Fibroblast of lung (primary cell): ENCODE results near the gene FUBP1. TPM values are rescaled to one million over a fixed set of nuclear protein-coding genes. Genes with fewer than 3 reads are reported as not detected.

Source experiments
- DNase-seq, 2 donors: peaks; one replicate each; pipeline versions ENCODE4 v3.0.0 to v3.0.0-alpha.2; 2010; ENCODE audit warnings: low read depth in 2 of 2
- H2AFZ ChIP-seq: 2 replicates; pipeline ENCODE4 v1.5.1; 2012; ENCODE audit warnings: low read length, control low read depth, inconsistent platforms
- H3K27ac ChIP-seq: 2 replicates; pipeline ENCODE4 v1.5.1; 2011; ENCODE audit warnings: low read length, control low read depth; ENCODE audit not compliant: insufficient read depth
- H3K27me3 ChIP-seq: 2 replicates; pipeline ENCODE4 v1.5.1; 2011; ENCODE audit warnings: mild to moderate bottlenecking, low read length; ENCODE audit not compliant: control insufficient read depth, insufficient read depth
- H3K36me3 ChIP-seq: 2 replicates; pipeline ENCODE4 v1.5.1; 2011; ENCODE audit warnings: low read length; ENCODE audit not compliant: control insufficient read depth, insufficient read depth
- H3K4me1 ChIP-seq: 2 replicates; pipeline ENCODE4 v1.5.1; 2011; ENCODE audit warnings: low read length; ENCODE audit not compliant: control insufficient read depth, insufficient read depth; ENCODE audit errors: extremely low read depth
- H3K4me2 ChIP-seq: 2 replicates; pipeline ENCODE4 v1.5.1; 2011; ENCODE audit warnings: low read length, control low read depth; ENCODE audit not compliant: insufficient read depth; ENCODE audit errors: extremely low read depth
- H3K4me3 ChIP-seq, 4 experiments: fragments of 200-600 bp in 1 of 4; sonication (generic) in 1 of 4; replicated peaks in 1 of 4; 2 replicates each; pipeline ENCODE4 v1.5.1; 2011 to 2016; ENCODE audit warnings: low read length in 4 of 4, low read depth in 3 of 4, mild to moderate bottlenecking in 3 of 4, control low read depth in 2 of 4, inconsistent platforms in 1 of 4, mixed read lengths in 1 of 4; ENCODE audit not compliant: insufficient read depth in 1 of 4; ENCODE audit errors: control extremely low read depth in 1 of 4
- H3K79me2 ChIP-seq: 2 replicates; pipeline ENCODE4 v1.5.1; 2012; ENCODE audit warnings: mild to moderate bottlenecking, low read length, inconsistent platforms; ENCODE audit not compliant: control insufficient read depth, insufficient read depth
- H3K9ac ChIP-seq: 2 replicates; pipeline ENCODE4 v1.5.1; 2011; ENCODE audit warnings: mild to moderate bottlenecking, low read length, control low read depth; ENCODE audit not compliant: insufficient read depth
- H3K9me3 ChIP-seq: 2 replicates; pipeline ENCODE4 v1.5.1; 2012; ENCODE audit warnings: low read depth, low read length; ENCODE audit not compliant: control insufficient read depth, insufficient read depth
- H4K20me1 ChIP-seq: 2 replicates; pipeline ENCODE4 v1.5.1; 2011; ENCODE audit warnings: low read length; ENCODE audit not compliant: control insufficient read depth, insufficient read depth; ENCODE audit errors: extremely low read depth
- CTCF ChIP-seq, 2 donors: IDR thresholded peaks in 1 of 2; conservative IDR thresholded peaks in 1 of 2; 1 replicate in 1 of 2; 2 replicates in 1 of 2; pipeline ENCODE4 v1.5.1; 2011 to 2012; ENCODE audit warnings: low read length in 2 of 2, control low read depth in 1 of 2, inconsistent platforms in 1 of 2, low read depth in 1 of 2, mild to moderate bottlenecking in 1 of 2
- EZH2 ChIP-seq: IDR thresholded peaks from 2 replicates; pipeline ENCODE4 v1.5.1; 2012; ENCODE audit warnings: low read length, control low read depth, mild to moderate bottlenecking; ENCODE audit errors: missing control alignments
- polyA plus RNA-seq, 2 donors: library from polyadenylated mRNA; depleted of rRNA in 1 of 2; stranded (reverse) in 1 of 2; unstranded in 1 of 2; fragments of >200 nt; gene quantifications; 2 replicates each; pipeline ENCODE4 v1.2.1, GENCODE V29; 2011 to 2012; ENCODE audit warnings: missing spikeins in 1 of 2
- total RNA-seq: library from RNA; depleted of rRNA; stranded (reverse); fragments of >200 nt; gene quantifications from 2 replicates; pipeline ENCODE4 v1.2.1, GENCODE V29; 2014

The FUBP1 gene
- total and polyA plus RNA-seq, 2 donors (not counting 1 experiment from before 2014, with no cell fraction given): 99.4 to 102 TPM

GRCh38 chr1:77910116-77910515 lies 68.8 kb downstream of the FUBP1 start:
- H3K9ac ChIP-seq: no peak overlapping the region
- H3K27ac ChIP-seq: no peak overlapping the region
- no peak overlapping the region for H2AFZ ChIP-seq
- H3K4me2 ChIP-seq: no peak overlapping the region
- no peaks in the 10 kb centered on the region for H3K9me3 ChIP-seq
- H3K79me2 ChIP-seq: peaks cover 51% of the 10 kb centered on the region
- no peaks in the 10 kb centered on the region for H3K36me3 ChIP-seq
- H4K20me1 ChIP-seq: peaks cover 2% of the 10 kb centered on the region
- TF ChIP-seq CTCF (conservative IDR thresholded peaks at IDR 0.05 in 1 of 2, IDR thresholded peaks at IDR 0.05 in 1 of 2; ENCODE audit: low read depth in 1 of 2, low read length in 2 of 2): no peak
- no peak for TF ChIP-seq EZH2
- H3K4me3 ChIP-seq: no peak overlapping the region
- no peaks in the 10 kb centered on the region for H3K27me3 ChIP-seq
- DNase-seq: no peak
- H3K4me1 ChIP-seq: no peaks in the 10 kb centered on the region

GRCh38 chr1:77906624-77907023 lies 72.2 kb downstream of the FUBP1 start:
- H3K4me1 ChIP-seq: no peaks in the 10 kb centered on the region
- H3K9ac ChIP-seq: no peak overlapping the region
- no peak for DNase-seq
- H3K27me3 ChIP-seq: no peaks in the 10 kb centered on the region
- H4K20me1 ChIP-seq: peaks cover 2% of the 10 kb centered on the region
- no peaks in the 10 kb centered on the region for H3K36me3 ChIP-seq
- H3K9me3 ChIP-seq: no peaks in the 10 kb centered on the region
- no peak overlapping the region for H3K4me2 ChIP-seq
- H3K27ac ChIP-seq: no peak overlapping the region
- no peak overlapping the region for H2AFZ ChIP-seq
- TF ChIP-seq EZH2: no peak
- TF ChIP-seq CTCF (conservative IDR thresholded peaks at IDR 0.05 in 1 of 2, IDR thresholded peaks at IDR 0.05 in 1 of 2; ENCODE audit: low read depth in 1 of 2, low read length in 2 of 2): no peak
- H3K4me3 ChIP-seq: no peak overlapping the region
- peaks cover 74% of the 10 kb centered on the region for H3K79me2 ChIP-seq

GRCh38 chr1:77906019-77906545 lies 72.8 kb downstream of the FUBP1 start:
- H3K27ac ChIP-seq: no peak overlapping the region
- no peaks in the 10 kb centered on the region for H3K9me3 ChIP-seq
- DNase-seq: no peak
- H3K9ac ChIP-seq: no peak overlapping the region
- no peak for TF ChIP-seq CTCF (conservative IDR thresholded peaks at IDR 0.05 in 1 of 2, IDR thresholded peaks at IDR 0.05 in 1 of 2; ENCODE audit: low read depth in 1 of 2, low read length in 2 of 2)
- TF ChIP-seq EZH2: no peak
- peaks cover 2% of the 10 kb centered on the region for H4K20me1 ChIP-seq
- no peaks in the 10 kb centered on the region for H3K27me3 ChIP-seq
- no peaks in the 10 kb centered on the region for H3K4me1 ChIP-seq
- no peak overlapping the region for H3K4me2 ChIP-seq
- peaks cover 78% of the 10 kb centered on the region for H3K79me2 ChIP-seq
- no peak overlapping the region for H2AFZ ChIP-seq
- no peaks in the 10 kb centered on the region for H3K36me3 ChIP-seq
- no peak overlapping the region for H3K4me3 ChIP-seq
